CD1c-positive myeloid dendritic cell (primary cell): ENCODE results near the gene ADI1.

Experiments
- DNase-seq: peaks from one replicate; pipeline ENCODE4 v3.0.0-alpha.2; 2016; ENCODE audit errors: extremely low spot score

Gene ADI1

DNA sequence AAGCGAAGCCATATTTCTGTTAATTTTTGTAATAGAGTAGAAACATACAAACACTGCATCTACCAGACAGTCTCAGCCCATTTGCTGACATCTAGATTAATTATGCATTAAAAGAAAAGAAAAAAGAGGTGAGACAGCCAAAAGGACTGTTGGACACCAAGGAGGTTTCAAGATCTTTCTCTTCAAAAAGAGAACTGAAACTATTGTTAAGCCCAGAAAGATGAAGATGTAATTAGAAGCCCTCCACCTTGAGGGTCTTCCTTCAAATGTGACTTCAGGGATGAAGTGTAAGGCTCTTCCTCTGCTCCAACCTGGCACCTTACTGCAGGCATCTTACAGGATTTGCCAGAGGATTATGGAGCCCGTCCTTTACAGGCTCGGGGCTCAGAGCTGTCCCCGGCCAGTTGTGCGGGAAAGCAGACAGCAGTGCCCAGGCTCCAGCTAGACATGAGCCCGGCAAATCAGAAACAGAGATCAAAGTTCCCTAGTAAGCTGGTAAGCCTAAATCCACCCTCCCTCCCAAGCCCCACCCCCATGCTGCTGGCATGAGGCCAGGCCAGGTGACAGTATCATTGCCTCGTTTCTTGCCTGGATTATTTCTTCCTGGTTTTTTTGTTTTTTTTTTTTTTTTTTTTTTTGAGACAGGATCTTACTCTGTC is 38.9 kb downstream of the ADI1 start:
- DNase-seq = no peak

DNA sequence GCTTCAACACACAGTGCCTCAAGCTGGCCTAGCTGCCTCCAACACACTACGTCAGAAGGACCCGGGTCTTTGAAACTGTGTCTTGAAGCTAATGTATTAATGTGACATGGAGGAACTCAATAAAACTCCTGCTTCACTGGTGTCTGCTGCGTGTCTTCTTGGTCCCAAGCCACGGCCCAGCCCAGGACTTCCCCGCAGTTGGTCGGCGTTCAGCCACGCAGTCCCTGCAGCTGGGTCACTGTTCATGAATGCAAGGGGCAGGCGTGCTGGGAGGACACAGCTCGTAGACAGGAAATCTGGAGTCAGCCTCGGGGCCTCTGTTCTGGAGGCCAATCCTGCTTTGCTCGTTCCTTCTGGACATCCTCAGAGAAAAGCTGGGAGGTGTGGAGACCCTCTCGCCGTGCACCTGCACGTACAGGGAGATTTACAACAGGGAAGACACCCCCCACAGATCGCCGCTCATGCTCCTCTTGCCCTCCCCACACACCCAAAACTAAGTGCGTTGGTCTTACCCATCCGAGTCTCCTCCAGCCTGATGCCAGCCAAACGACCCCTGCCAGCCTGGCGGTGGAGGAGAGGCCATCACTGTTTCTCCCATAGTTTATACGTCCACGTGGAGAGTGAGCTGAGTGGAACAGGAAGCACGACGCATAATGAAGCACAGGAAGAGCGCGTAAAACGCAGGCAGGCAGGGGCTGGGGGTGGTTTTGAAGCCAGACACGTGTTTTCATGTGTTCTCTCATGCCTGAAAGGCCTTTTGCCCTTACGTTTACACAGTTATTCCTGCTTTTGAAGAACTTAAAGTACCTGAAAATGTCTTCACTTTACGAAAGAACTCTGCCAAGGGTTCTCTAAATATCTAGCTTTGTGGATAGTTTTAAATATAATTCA is 39.7 kb downstream of the ADI1 start:
- DNase-seq = no peak

DNA sequence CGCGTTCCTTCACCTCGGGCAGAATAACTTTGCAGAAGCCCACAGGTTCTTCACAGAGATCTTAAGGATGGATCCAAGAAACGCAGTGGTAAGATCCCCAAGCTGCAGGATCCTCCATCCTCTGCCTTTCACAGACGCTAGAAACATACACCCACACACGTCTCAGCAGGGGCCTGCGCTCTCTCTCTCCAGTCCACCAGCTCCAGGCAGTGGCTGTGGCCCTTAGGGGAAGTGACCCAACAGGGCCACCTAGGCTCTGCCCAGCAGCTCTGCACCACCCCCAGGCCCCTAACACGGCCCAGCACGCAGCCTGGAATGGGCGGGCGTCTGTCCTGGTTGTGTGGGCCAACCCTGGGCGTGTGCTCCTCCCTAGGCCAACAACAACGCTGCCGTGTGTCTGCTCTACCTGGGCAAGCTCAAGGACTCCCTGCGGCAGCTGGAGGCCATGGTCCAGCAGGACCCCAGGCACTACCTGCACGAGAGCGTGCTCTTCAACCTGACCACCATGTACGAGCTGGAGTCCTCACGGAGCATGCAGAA is 40.4 kb downstream of the ADI1 start:
- no peak for DNase-seq

DNA sequence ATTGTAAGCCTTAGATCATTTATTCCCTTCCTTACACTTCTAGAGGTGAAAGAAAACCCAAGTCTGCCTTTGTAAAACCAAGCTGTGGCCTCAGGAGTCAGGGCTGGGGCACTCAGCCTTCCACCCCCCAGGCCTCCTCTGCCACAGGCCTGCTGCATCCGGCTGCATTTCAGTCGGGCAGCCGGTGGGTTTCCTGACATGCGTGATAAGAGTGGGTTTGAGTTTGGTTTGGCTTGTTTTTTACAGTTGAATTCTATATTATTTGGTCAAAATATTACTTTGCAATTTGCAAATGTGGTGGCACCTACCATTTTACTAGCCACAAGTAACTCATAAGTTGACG is 42.4 kb downstream of the ADI1 start:
- no peak for DNase-seq

DNA sequence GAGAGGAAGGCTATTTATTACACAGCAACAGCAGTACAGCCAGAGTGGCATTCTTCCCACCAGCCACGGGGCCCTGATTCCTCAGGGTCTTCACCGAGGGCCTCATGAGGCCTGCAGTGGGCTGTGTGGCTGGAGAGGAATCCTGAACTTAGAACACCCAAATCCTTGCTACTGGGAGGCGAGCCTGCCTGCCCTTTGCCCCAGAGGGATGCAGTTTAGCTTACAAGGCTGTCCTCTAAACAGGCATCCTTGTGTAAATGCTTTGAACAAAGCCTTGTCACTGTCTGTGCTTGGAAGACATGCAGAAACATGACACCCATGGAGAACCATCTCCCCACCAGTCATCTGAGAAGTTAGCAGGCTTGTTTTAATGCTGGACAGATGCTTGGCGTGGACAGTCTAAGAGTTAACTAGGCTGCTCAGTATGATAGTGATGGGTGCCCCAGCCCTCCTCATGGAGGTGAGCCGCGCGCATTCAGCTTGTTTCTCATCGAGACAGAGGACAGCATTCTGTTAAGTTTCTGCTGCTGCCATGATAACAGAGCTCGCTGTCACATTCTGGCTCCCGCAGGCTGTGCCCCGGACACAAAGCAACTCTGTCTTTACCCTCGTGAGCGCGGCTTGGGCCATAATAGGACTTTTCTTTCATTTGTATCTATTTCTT is 42.9 kb downstream of the ADI1 start:
- no peak for DNase-seq

DNA sequence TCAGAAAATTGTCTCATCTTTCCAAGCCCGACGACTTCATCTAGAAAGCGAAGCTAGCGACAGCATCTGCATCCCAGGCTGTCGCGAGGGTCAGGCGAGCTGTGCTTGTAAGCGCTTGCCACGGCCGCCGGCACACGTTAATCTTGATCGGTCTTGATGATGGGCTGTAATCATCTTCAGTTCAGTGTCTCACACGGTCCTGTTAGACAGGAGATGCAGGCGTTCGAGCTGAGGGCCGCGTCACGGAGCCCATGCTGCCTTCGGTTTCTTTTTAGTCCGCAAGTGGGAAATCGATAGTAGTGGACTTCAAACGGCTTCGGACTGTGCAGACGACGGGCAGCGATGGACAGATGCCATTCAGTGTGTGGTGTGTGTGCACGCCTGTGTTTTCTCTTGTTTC is 43.6 kb downstream of the ADI1 start:
- no peak for DNase-seq

DNA sequence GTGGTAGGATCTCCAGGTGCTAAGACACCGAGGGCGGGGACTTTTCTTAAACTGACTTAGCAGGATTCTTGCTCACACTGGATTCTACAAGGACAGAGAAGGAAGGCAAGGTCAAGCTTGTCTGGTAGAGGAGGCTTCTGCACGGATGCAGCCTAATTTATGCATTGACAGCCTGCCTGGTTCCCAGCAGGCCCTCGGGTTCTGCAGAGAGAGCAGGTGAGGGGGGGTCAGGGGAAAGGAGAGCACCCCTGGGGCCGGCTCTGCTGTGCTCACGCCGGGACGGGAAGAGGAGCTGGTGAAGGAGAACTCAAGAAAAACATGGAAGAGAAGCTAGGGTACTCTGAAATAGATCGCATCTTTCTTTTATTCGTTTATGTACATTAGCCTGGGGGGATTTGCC is 46.4 kb downstream of the ADI1 start:
- no peak for DNase-seq

DNA sequence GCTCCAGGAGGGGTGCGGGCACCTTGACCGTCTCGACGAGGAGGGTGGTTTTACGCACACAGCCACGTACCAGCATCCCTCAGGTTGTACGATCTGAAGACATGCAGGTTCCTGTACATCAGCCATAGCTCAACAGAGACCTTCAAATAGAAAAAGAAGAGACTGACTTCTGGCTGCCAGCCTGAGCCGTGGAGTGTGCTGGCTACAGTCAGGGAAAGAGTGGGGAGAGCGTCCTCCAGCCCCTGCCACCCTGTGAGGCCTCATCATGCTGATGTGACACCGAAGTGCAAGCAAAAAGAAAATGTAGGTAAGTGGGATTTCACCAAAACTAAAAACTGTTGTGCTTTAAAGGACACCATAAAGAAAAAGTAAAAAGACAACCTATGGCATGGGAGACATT is 47.0 kb downstream of the ADI1 start:
- DNase-seq = no peak

DNA sequence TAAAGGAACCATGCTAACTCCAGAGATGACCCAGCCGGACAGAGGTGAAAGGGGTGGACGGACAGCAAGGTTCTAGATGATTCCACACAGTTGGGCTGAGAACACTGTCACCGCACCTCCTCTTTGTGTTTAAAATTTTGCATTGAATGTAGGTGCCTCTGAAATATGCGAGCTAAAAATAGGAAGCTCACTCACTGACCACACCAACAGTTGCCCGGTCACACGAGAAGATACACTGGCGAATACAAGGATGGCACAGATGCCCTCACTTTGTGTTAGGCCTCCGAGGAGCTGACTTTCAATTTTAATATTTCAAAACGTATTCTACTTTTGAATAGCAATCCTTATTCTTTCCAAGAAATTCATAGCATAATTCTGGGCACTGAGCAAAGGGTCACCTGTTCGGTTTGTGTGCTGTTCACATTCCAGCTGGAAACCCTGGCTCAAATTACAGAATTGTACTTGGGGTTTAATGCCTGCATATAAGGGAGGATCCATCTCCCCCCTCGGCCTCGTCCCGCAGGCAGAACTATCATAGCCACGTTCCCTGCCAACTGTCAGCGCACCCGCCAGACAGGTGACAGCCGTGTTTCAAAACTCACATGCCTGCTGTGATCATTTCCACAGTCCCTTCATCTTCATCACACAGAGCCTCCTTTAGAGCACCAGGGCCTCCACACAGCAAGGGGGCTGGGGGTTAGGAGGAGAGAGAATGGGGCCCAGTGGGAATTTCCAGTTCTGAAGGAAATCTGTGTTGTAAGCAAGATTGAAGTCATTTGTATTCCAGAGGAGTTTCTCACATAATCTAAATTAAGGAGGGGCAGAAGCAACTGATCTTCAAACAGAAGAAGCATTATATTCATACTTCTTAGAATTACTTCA is 48.2 kb downstream of the ADI1 start:
- DNase-seq = no peak

DNA sequence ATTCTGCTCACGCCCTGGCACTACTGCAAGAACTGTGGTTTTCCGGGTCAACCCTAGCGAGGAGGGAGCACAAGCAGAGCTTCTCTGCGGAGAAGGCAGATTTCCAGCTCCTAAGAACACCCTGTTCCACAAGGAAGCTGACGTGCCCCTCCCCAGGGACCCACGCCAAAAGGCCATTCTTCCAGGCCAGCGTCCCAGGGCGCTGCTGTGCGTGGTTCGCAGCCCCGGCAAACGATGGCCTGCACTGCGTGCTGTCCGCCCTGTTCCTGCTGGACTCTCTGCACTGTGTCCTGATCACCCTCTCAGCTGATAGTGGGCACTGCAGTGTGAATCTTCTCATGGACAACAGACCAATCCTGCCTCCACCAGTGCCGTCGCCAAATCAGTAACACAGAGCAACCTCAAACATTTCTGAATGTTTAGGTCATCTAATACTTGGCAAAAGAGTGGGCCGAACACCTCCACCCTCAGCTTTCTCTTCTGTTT is 49.1 kb downstream of the ADI1 start:
- DNase-seq = no peak

DNA sequence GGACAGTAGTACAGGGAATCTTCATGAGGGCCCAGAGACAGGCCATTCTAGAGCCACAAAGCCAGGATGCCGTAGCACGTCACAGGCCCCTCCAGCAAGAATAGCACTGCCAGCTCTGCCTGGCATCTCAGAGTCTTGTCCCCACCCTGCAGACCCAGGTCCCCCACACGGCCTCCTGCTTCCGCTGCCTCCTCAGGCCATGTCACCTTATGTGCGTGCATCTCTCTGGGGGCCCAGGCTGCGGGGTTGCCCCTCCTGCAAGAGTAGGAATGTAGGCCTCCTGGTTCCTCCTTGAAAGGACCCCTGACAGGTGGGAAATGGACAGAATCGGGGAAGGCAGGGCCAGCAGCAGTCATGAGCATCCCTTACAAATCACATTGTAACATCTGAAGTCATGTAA is 49.8 kb downstream of the ADI1 start:
- no peak for DNase-seq

DNA sequence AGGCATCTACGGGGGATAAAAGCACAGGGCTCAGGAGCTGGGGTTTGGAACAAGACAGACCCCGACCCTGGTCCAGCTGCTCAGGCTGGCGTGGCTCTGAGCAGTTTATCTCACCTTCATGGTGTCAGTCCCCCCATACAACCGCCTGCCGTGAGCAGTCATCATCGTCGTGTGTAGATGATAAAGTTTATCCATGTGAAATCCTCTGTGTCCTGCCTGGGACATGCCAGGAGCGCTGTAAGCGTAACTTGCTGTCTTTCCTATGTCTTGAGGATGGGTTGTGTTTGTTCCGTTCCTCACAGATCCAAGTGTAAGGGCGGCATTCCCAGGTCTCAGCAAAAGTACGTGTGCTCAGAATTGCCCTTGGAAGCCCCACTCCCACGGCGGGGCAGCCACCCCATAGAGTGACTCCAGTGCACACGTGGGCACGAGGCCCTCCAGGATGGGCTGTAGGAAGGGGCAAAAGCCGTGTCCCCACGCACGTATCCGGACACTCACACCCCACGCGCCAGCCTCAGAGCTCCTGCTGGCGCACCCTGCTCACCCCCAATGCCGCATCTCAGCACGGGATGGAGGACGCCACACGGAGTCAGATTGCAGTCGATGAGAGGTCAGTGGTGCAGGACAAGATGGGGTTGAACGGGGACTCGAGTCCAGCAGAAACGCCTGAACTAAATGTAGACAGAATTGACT is 50.9 kb downstream of the ADI1 start:
- no peak for DNase-seq

DNA sequence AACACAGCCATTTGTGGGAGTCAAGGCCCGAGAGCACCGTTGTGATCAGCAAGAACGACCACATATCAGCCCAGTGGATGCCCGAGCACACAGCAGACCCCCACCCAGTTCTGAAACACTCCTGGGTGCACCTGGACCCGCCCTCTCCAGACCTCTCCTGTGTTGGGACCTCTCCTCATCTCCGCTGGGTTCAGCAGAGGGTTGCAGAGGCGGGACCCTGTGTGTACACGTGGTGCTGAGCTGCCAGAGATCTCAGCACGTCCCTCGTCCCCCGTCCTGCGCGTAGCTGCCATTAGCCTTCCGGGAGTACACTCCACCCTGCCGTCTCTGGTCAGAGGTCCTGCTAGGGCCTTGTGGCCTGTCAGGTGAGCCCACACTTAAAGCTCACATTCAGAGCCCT is 51.7 kb downstream of the ADI1 start:
- DNase-seq = no peak

DNA sequence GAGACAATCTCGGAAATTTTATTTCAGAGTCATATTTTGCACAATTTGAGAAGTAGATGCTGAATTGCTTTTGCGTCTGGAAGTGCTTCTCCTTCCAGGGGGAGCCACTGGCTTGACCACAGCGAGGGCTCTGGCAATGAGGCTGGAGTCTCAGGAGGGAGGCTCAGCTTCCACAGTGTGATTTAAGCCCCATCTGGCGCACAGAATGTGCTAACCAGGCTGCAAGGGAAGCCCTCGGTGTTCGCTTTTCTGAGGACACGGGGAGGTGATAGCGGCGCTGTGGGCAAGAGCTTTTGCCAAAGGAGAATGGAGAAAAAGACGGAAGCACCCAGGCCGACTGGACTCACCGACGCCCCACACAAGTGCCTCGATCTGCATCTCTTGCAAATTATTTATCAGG is 52.4 kb downstream of the ADI1 start:
- DNase-seq = no peak

DNA sequence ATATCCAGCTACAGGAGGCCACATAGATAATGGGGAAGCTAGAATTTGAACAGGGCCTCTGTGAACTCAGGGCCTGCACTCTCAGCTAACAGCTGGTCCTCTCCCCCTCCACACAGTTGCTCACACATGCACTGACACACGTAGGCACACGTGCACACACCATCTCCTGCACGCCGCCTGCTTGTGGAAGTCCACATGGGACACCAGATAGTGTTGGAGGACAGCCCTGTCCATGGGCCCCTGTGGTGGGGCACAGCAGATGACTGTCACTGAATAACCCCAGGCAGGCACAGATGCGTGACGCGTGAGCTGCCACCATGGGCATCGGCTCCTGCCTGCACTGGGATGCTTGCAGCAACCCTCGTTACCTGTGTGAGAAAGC is 52.9 kb downstream of the ADI1 start:
- DNase-seq = no peak

DNA sequence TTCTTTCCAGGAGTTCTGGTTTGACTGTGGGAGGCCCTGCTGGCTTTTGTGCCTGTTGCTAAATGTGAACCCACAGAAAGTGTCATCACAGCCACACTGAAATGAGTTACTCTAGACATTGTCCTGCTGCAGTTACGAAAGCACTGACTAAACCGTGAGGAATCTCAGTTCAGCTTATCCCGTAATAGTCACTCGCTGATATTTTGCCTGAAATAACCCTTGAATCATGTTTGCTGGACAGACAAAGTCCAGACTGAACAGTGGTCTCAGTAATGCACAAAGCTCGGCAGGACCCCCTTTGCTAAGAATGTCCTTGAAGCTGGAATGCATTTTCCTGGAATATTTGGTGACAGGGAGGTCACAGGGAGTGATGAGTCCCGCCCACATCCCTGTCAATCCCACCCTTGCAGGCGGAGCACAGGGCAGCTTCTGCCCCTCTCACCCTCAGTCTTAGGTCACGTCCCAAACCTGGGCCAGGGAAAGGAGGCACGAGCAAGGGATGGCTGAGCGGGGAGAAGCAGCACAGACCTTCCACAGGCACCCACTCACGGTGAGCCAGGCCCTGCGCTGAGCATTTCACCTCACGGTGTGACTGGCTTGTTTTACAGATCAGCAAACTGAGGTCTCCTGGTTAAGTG is 53.4 kb downstream of the ADI1 start:
- no peak for DNase-seq

DNA sequence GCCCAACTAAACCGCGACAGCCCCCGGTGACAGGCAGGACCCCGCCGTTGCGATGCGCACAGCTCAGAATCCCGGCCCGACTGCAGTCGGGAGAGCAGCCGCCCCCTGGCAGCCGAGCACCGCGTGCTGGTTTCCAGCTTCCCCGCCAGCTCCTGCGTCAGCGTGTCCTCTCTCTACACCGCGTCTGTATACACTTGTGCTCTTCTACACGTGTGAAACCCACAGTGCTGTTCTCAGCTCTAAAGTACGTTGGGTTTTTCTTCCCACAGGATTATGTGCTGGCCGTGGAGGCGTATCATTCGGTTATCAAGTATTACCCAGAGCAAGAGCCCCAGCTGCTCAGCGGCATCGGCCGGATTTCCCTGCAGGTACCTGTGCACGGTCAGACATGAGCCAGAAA is 54.0 kb downstream of the ADI1 start:
- DNase-seq = no peak

DNA sequence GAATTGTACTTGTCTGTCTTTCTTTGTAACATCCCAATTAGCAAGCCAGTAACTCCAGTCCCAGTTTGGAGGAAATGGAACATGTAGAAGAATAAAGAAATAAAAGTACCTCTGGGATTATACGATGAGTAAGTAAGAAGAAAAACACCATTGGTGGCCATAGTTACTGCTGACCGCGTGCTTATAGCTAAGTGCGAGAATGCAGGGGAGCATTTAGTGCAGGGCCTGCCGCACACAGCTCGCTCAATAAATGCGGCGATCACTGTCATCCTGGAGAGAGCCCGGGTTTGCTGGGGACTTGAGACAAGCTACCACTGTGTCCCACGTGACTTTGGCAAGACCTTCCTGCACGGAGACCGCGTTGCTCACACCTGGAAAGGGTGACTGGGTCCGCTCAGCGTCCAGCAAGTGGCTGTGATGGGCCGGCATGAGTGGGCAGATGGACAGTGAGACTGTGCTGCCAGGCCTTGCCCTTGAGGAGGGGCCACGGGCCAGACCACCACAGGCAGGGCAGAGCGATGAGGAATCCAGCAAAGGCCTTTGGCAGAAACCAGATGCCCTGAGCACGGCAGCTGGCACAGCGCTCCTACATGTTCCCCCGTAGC is 54.8 kb downstream of the ADI1 start:
- DNase-seq = no peak

DNA sequence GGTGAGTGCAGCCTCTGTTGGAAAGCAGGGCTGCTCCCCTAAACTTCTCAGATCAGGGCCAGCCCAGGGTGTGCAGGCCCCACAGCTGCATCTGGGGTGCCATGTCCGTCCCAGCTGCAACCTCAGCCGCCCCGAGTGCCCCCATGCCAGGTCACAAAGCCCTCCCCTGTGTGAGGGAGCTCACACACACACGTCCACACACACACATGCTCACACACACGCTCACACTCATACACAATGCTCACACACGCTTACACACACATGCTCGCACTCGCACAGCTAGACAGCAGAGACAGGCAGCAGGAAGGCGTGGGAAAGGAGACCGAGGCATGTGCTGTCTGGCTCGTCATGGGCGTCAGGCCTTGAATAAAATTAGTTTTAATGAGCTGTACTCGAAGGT is 55.4 kb downstream of the ADI1 start:
- DNase-seq = no peak

DNA sequence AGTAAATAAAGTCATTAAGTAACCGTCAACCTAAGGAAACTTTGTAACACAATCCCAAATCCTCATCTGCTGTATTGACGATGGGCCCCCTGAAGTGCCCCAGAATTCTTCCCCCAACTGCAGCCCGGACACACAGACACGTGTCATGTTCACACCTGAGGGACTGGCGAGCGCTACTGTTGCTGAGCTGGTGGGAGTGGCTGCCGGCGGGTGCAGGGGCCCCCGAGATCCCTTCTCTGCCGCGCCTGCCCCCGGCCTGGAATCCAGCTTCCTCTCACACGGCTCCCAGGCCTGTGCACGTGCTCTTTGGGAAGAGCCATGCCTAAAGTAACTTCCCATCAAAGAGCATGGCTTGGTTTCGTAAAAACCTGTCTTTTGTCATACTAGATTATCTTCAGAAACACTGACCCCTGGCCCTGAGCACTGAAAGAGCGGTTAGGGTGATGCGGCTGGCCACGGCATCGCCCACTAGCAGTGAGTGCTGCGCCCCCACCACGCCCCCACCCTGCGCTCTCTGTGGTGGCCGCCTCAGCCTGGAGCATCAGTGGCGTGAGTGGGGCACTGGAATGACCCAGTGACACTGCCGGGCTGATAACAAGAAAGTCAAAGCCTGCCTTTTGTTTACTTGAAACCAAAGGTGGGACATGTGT is 56.0 kb downstream of the ADI1 start:
- DNase-seq = no peak
